Adrenal gland (tissue), 12 donors: ENCODE data around the gene CFAP74. TPM values are rescaled to one million over a fixed set of nuclear protein-coding genes. Genes with fewer than 3 reads are reported as not detected.

Experiments used
- DNase-seq, 7 donors: peaks; one replicate each; pipeline ENCODE4 v3.0.0-alpha.2; 2019 to 2020
- H3K27ac ChIP-seq, 5 donors: fragments of 200-600 bp; sonication (generic) in 4 of 5; 1 replicate in 3 of 5; 2 replicates in 2 of 5; pipeline versions ENCODE4 v1.5.1 to v1.8.0; 2016 to 2020; ENCODE audit warnings: mild to moderate bottlenecking in 1 of 5
- H3K27me3 ChIP-seq: fragments of 200-600 bp; 2 replicates; pipeline ENCODE4 v1.8.0; 2021
- H3K36me3 ChIP-seq, 2 donors: fragments of 200-600 bp; replicated peaks in 1 of 2; 1 replicate in 1 of 2; 2 replicates in 1 of 2; pipeline versions ENCODE4 v1.5.1 to v1.8.0; 2018 to 2022
- H3K4me1 ChIP-seq, 2 donors: fragments of 200-600 bp; replicated peaks in 1 of 2; 1 replicate in 1 of 2; 2 replicates in 1 of 2; pipeline versions ENCODE4 v1.5.1 to v1.8.0; 2018 to 2021
- H3K4me3 ChIP-seq, 4 donors: fragments of 200-600 bp; sonication (generic) in 3 of 4; one replicate each; pipeline ENCODE4 v1.5.1; 2016 to 2018
- H3K9me3 ChIP-seq, 3 donors: fragments of 200-600 bp; sonication (generic) in 1 of 3; replicated peaks in 1 of 3; 1 replicate in 2 of 3; 2 replicates in 1 of 3; pipeline versions ENCODE4 v1.5.1 to v1.8.0; 2016 to 2021
- CTCF ChIP-seq, 6 experiments: fragments of 450-650 bp in 4 of 6; fragments of 200-600 bp in 2 of 6; sonication (generic) in 1 of 6; IDR thresholded peaks; 1 replicate in 5 of 6; 2 replicates in 1 of 6; pipeline versions ENCODE4 v1.5.1 to v1.8.0; 2016 to 2021; ENCODE audit warnings: antibody characterized with exemption in 6 of 6, mild to moderate bottlenecking in 2 of 6, moderate library complexity in 1 of 6
- POLR2A ChIP-seq, 2 donors: fragments of 450-650 bp; IDR thresholded peaks; one replicate each; pipeline ENCODE4 v1.6.1; 2017; ENCODE audit warnings: antibody characterized with exemption in 2 of 2, mild to moderate bottlenecking in 2 of 2, moderate library complexity in 1 of 2
- WGBS, 4 donors: extraction: QIAGEN DNeasy Blood & Tissue Kit in 2 of 4; methylation state at CpG; one replicate each; pipeline versions ENCODE4 v1.1.5 to v1.1.7; 2013 to 2017; 5-methylcytosine and 5-hydroxymethylcytosine counted together
- intact Hi-C, 2 donors: fragments of 100-400 bp; cut with DNase I; formaldehyde crosslinking; loops; one replicate each; pipeline versions ENCODE4 v1.14.1 to v1.15.0; 2022 to 2023
- polyA plus RNA-seq, 3 donors: library from polyadenylated mRNA; stranded (reverse); fragments of 200-250 nt in 2 of 3; fragments of 350-450 nt in 1 of 3; fragmentation: Illumina TruSeq in 1 of 3; extraction: RNeasy Lipid Tissue Mini Kit (QIAGEN cat#74804) in 1 of 3; gene quantifications; one replicate each; pipeline ENCODE4 v1.2.3, GENCODE V29; 2013 to 2014
- total RNA-seq, 9 donors: library from RNA; depleted of rRNA in 4 of 9; stranded (reverse); fragments of >200 nt in 4 of 9; fragments of 120-200 nt in 1 of 9; fragmentation: NEBNext Ultra II Directional in 1 of 9; extraction: Animal tissue kit (Norgen Biotek cat#: 25700) in 1 of 9; gene quantifications; one replicate each; pipeline versions ENCODE4 v1.1.0 to v1.2.4, GENCODE V29; 2013 to 2023
- donor health status: healthy with polysubstance abuse.
- donor health status: Bipolar disorder and iron deficiency.
- donor health status: DM: yes; HTN: yes; CAD: no.
- donor health status: DM: no; HTN: no; CAD: no.
- donor health status: DM: no; HTN: no; CAD: no.
- donor health status: DM: yes; HTN: yes; CAD: no.

CFAP74 gene
- total and polyA plus RNA-seq, 12 donors: 0.11 to 7.6 (median 2.8) TPM; not detected in 1

DNA sequence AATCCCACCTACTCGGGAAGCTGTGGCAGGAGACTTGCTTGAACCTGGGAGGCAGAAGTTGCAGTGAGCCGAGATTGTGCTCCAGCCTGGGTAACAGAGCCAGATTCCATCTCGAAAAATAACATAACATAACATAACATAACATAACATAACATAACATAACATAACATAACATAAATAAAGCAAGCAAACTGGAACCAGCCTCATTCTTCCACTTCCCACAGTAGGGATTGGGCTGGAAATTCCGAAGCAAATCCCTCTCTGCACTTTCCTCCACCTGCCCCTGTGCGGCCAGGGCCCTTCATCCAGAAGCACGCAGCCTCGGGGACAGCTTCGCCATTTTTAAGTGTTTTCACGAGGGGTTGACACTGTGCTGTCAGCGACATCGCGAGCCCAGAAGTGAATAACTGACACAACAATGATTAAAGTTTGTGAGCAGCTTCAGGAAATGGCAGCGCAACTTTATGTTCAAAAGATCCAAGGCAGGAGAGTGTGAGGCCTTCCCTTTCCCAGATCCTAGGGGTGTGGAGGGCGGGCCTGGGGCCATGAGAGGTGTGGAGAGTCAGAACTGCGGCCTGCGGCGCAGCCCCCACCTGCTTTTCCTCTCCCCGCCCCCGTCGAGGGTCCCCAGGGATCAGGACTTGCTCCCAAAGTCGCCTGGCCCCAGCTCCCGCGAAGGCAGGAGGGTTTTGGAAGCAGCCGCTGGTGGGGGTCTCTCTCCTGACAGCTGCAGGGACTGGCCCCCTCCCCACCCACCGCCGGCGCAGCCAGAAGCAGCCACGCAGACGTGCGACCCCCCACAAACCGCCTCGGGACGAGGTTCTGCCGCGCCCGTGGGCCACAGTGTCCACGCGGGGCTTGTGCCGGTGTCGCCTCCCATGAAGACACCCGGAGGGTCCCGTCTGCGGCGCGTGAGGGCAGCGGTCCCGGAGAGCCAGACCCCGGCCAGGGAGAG, 14.9 kb upstream of the CFAP74 start:
- no peaks in the 10 kb centered on the region for H3K9me3 ChIP-seq
- no peak for DNase-seq
- peaks cover 32% of the 10 kb centered on the region for H3K27me3 ChIP-seq
- no peak for TF ChIP-seq POLR2A (IDR thresholded peaks at IDR 0.05)
- TF ChIP-seq CTCF (IDR thresholded peaks at IDR 0.05): no peak
- H3K36me3 ChIP-seq: no peaks in the 10 kb centered on the region
- intact Hi-C loops: no loop called here
- H3K4me3 ChIP-seq: no peak overlapping the region
- H3K4me1 ChIP-seq: peaks cover 0 to 4% of the 10 kb centered on the region in 2 donors
- no peak overlapping the region for H3K27ac ChIP-seq
- WGBS, 4 donors: 24 to 70% (median 48%) methylated on average over 13 to 47 of the region's 48 CpGs

DNA sequence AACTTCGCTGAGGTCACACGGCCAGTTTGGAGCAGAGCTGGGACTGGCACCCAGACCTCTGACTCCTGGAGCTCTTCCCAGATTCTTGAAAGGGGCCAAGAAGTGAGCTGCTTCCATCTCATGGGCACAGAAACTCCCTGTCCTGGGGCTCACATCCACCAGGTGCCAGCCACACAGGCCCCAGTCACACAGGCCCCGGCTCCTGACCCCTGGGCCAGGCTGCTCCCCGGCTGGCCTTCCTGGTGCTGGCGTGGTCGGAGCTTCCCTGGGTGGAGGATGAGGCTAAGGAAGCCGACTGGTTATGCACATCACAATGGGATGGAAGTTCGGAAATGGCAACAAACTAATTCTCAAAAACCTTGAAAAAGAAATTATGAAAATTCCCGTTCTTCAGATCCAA, 12.5 kb upstream of the CFAP74 start:
- TF ChIP-seq POLR2A (IDR thresholded peaks at IDR 0.05) (no peak), CTCF (IDR thresholded peaks at IDR 0.05) (no peak)
- WGBS, 4 donors: 77 to 83% (median 79%) methylated on average over 9 of the region's 9 CpGs
- Histone ChIP-seq H3K9me3 (no peaks in the 10 kb centered on the region), H3K4me3 (no peak overlapping the region), H3K27me3 (peaks cover 24% of the 10 kb centered on the region), H3K36me3 (no peaks in the 10 kb centered on the region), H3K4me1 (peaks cover 0 to 4% of the 10 kb centered on the region in 2 donors), H3K27ac (no peak overlapping the region)
- intact Hi-C loops: no loop called here
- no peak for DNase-seq

- Histone ChIP-seq H3K27me3 (peaks cover 14% of the 10 kb centered on the region), H3K9me3 (no peaks in the 10 kb centered on the region), H3K36me3 (no peaks in the 10 kb centered on the region), H3K4me3 (no peak overlapping the region), H3K4me1 (peaks cover 0 to 4% of the 10 kb centered on the region in 2 donors), H3K27ac (no peak overlapping the region)
- no peak for DNase-seq
- TF ChIP-seq POLR2A (IDR thresholded peaks at IDR 0.05) (no peak), CTCF (IDR thresholded peaks at IDR 0.05) (no peak)
- WGBS, 4 donors: 63 to 66% (median 66%) methylated on average over 30 to 34 of the region's 34 CpGs
- intact Hi-C loops: no loop called here
Measured at GRCh38 chr1:2014741-2015735, 11.5 kb upstream of the CFAP74 start.

DNA sequence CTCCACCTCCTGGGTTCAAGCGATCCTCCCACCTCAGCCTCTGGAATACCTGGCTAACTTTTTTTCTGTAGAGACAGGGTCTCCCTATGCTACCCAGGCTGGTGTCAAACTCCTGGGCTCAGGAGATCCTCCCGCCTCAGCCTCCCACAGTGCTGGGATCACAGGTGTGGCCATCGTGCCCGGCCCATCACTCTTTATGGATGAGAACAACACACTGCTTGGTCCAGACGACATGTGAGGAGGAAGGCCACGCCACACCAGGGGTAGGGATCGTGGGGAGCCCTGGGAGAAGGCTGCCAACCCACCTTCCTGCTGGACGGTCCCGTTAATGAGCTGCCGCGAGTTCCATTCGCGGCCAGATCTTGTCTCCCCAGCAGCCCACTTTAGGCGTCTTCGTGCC, 10.6 kb upstream of the CFAP74 start:
- H3K9me3 ChIP-seq: no peaks in the 10 kb centered on the region
- H3K27me3 ChIP-seq: peaks cover 6% of the 10 kb centered on the region
- no peak for DNase-seq
- H3K36me3 ChIP-seq: no peaks in the 10 kb centered on the region
- WGBS, 4 donors: 87 to 92% (median 90%) methylated on average over 11 to 15 of the region's 15 CpGs
- H3K27ac ChIP-seq: no peak overlapping the region
- intact Hi-C loops: no loop called here
- TF ChIP-seq POLR2A (IDR thresholded peaks at IDR 0.05) (no peak), CTCF (IDR thresholded peaks at IDR 0.05) (no peak)
- no peaks in the 10 kb centered on the region for H3K4me1 ChIP-seq
- no peak overlapping the region for H3K4me3 ChIP-seq
